Muscle layer of colon (tissue), 2 donors: ENCODE measurements around the gene CER1.

Experiments
- H3K27ac ChIP-seq: one replicate; pipeline ENCODE4 v1.7.0; 2013; ENCODE audit warnings: low read depth, mild to moderate bottlenecking, low read length, moderate library complexity
- H3K27me3 ChIP-seq, 2 donors: one replicate each; pipeline ENCODE4 v1.7.0; 2013; ENCODE audit warnings: low read length in 2 of 2, mild to moderate bottlenecking in 2 of 2; ENCODE audit not compliant: insufficient read depth in 2 of 2, control insufficient read depth in 1 of 2
- H3K36me3 ChIP-seq: one replicate; pipeline ENCODE4 v1.7.0; 2013; ENCODE audit warnings: mild to moderate bottlenecking, low read length; ENCODE audit not compliant: insufficient read depth
- H3K4me1 ChIP-seq: one replicate; pipeline ENCODE4 v1.7.0; 2013; ENCODE audit warnings: mild to moderate bottlenecking, low read length; ENCODE audit not compliant: insufficient read depth
- H3K4me3 ChIP-seq, 2 donors: one replicate each; pipeline ENCODE4 v1.7.0; 2013; ENCODE audit warnings: low read length in 2 of 2, low read depth in 1 of 2, mild to moderate bottlenecking in 1 of 2, moderate library complexity in 1 of 2
- H3K9ac ChIP-seq: one replicate; pipeline ENCODE4 v1.7.0; 2013; ENCODE audit warnings: low read length
- H3K9me3 ChIP-seq: one replicate; pipeline ENCODE4 v1.7.0; 2013; ENCODE audit warnings: mild to moderate bottlenecking, low read length
- donor health status: abdominal sarcoma.
- donor health status: Adenocarcinoma of cecum.

CER1 gene

GRCh38 chr9:14713187-14713767 lies 9.3 kb downstream of the CER1 start:
- Histone ChIP-seq H3K27ac (no peak overlapping the region), H3K27me3 (no peaks in the 10 kb centered on the region), H3K9ac (no peak overlapping the region)

GRCh38 chr9:14710804-14711203 lies 11.7 kb downstream of the CER1 start:
- H3K4me1 ChIP-seq = no peaks in the 10 kb centered on the region
- no peak overlapping the region for H3K4me3 ChIP-seq
- H3K36me3 ChIP-seq = no peaks in the 10 kb centered on the region
- H3K9ac ChIP-seq = no peak overlapping the region
- no peaks in the 10 kb centered on the region for H3K27me3 ChIP-seq
- no peak overlapping the region for H3K27ac ChIP-seq
- H3K9me3 ChIP-seq = no peaks in the 10 kb centered on the region

More at GRCh38 chr9:14713187-14713767, 9.3 kb downstream of the CER1 start:
- H3K9me3 ChIP-seq = no peaks in the 10 kb centered on the region
- H3K36me3 ChIP-seq = no peaks in the 10 kb centered on the region
- no peak overlapping the region for H3K4me3 ChIP-seq
- no peaks in the 10 kb centered on the region for H3K4me1 ChIP-seq

- H3K36me3 ChIP-seq = no peaks in the 10 kb centered on the region
- no peak overlapping the region for H3K9ac ChIP-seq
- H3K4me1 ChIP-seq = no peaks in the 10 kb centered on the region
- H3K9me3 ChIP-seq = no peaks in the 10 kb centered on the region
- no peak overlapping the region for H3K27ac ChIP-seq
- no peaks in the 10 kb centered on the region for H3K27me3 ChIP-seq
- no peak overlapping the region for H3K4me3 ChIP-seq
Observed at GRCh38 chr9:14706530-14707140, 15.9 kb downstream of the CER1 start.

GRCh38 chr9:14705079-14705478 lies 17.5 kb downstream of the CER1 start:
- H3K27me3 ChIP-seq = no peaks in the 10 kb centered on the region
- no peaks in the 10 kb centered on the region for H3K36me3 ChIP-seq
- H3K27ac ChIP-seq = no peak overlapping the region
- no peaks in the 10 kb centered on the region for H3K4me1 ChIP-seq
- no peak overlapping the region for H3K4me3 ChIP-seq
- H3K9ac ChIP-seq = no peak overlapping the region
- no peaks in the 10 kb centered on the region for H3K9me3 ChIP-seq

- H3K4me3 ChIP-seq = no peak overlapping the region
- H3K27ac ChIP-seq = no peak overlapping the region
- no peaks in the 10 kb centered on the region for H3K4me1 ChIP-seq
- no peaks in the 10 kb centered on the region for H3K9me3 ChIP-seq
- no peak overlapping the region for H3K9ac ChIP-seq
- no peaks in the 10 kb centered on the region for H3K27me3 ChIP-seq
- no peaks in the 10 kb centered on the region for H3K36me3 ChIP-seq
Observed at GRCh38 chr9:14704281-14704680, 18.3 kb downstream of the CER1 start.

GRCh38 chr9:14702200-14702720 lies 20.3 kb downstream of the CER1 start:
- no peaks in the 10 kb centered on the region for H3K4me1 ChIP-seq
- no peak overlapping the region for H3K4me3 ChIP-seq
- no peak overlapping the region for H3K27ac ChIP-seq
- H3K9me3 ChIP-seq = no peaks in the 10 kb centered on the region
- no peak overlapping the region for H3K9ac ChIP-seq
- H3K36me3 ChIP-seq = no peaks in the 10 kb centered on the region
- no peaks in the 10 kb centered on the region for H3K27me3 ChIP-seq

GRCh38 chr9:14693251-14693861 lies 29.2 kb downstream of the CER1 start, which contains the start of gene ZDHHC21:
ZDHHC21 (minus strand) TSS chr9:14693432; CDS start chr9:14674340, 19,092 bp downstream.
- H3K9me3 ChIP-seq = no peaks in the 10 kb centered on the region
- peak within 1 kb of the TSS; percentile 53 to 83 for H3K4me3 ChIP-seq
- H3K27me3 ChIP-seq = no peaks in the 10 kb centered on the region
- H3K27ac ChIP-seq = peak within 1 kb of the TSS; percentile 55
- H3K36me3 ChIP-seq = peaks cover 15% of the 10 kb centered on the region
- no peak within 1 kb of the TSS for H3K9ac ChIP-seq
- H3K4me1 ChIP-seq = peaks cover 5% of the 10 kb centered on the region

GRCh38 chr9:14692470-14693250 lies 29.9 kb downstream of the CER1 start:
- H3K36me3 ChIP-seq = peaks cover 15% of the 10 kb centered on the region
- H3K9ac ChIP-seq = no peak overlapping the region
- H3K4me1 ChIP-seq = peaks cover 5% of the 10 kb centered on the region
- no peaks in the 10 kb centered on the region for H3K27me3 ChIP-seq
- peak overlapping the region; percentile 53 to 60 for H3K4me3 ChIP-seq
- no peaks in the 10 kb centered on the region for H3K9me3 ChIP-seq
- no peak overlapping the region for H3K27ac ChIP-seq

- H3K9ac ChIP-seq = no peak overlapping the region
- H3K4me1 ChIP-seq = peaks cover 5% of the 10 kb centered on the region
- no peaks in the 10 kb centered on the region for H3K27me3 ChIP-seq
- H3K4me3 ChIP-seq = no peak overlapping the region
- H3K27ac ChIP-seq = no peak overlapping the region
- H3K9me3 ChIP-seq = no peaks in the 10 kb centered on the region
- H3K36me3 ChIP-seq = peaks cover 15% of the 10 kb centered on the region
Observed at GRCh38 chr9:14690948-14691730, 31.4 kb downstream of the CER1 start.

- Histone ChIP-seq H3K27ac (no peak overlapping the region), H3K4me1 (peaks cover 4% of the 10 kb centered on the region), H3K9ac (no peak overlapping the region), H3K36me3 (peaks cover 15% of the 10 kb centered on the region), H3K4me3 (no peak overlapping the region), H3K27me3 (no peaks in the 10 kb centered on the region), H3K9me3 (no peaks in the 10 kb centered on the region)
Observed at GRCh38 chr9:14687042-14687719, 35.4 kb downstream of the CER1 start.
